ENCODE results near the gene UBTD2. TPM values are rescaled to one million over a fixed set of nuclear protein-coding genes. Genes with fewer than 3 reads are reported as not detected.
A peak's percentile ranks its signal among the peaks of the same experiment; 100 is the strongest.
"Not testable (repeated sequence)": the region's sequence is repeated elsewhere in the genome, so short reads cannot be mapped to it uniquely, and the experiment has no call there.

UBTD2 gene
- total RNA-seq, 2 donors from 2014 or later: 13.5 to 20.8 TPM

DNA sequence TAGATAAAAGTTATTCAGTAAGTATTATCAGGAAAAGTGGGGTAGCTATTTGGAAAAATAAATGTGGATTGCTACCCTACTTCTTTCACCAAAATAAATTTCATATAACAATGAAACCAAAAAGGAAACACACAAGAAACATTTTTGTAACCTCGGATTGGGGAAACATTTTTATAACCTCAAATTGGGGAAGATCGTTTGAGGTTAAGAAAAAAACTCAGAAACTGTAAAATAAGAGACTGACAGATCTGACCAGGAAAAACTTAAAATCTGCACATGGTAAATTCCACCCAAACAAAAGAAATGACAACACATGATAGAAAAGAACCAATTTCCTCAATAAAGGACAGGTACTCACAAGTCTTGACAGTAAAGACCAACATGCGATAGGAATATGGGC lies 76.1 kb downstream of the UBTD2 start:
- Histone ChIP-seq H3K27ac (no peak overlapping the region), H3K4me1 (no peaks in the 10 kb centered on the region), H3K27me3 (no peaks in the 10 kb centered on the region), H3K9me3 (no peaks in the 10 kb centered on the region), H3K4me3 (no peak overlapping the region), H3K36me3 (replicated peaks in 1 of 2; ENCODE audit: insufficient read depth in 1 of 2, low read depth in 2 of 2) (no peaks in the 10 kb centered on the region)
- ATAC-seq: no peak
- intact Hi-C loops (cut with DNase I): no loop called here
- DNase-seq: no peak
- no peak for TF ChIP-seq POLR2A (IDR thresholded peaks at IDR 0.05)
- TF ChIP-seq, protein P1, sequence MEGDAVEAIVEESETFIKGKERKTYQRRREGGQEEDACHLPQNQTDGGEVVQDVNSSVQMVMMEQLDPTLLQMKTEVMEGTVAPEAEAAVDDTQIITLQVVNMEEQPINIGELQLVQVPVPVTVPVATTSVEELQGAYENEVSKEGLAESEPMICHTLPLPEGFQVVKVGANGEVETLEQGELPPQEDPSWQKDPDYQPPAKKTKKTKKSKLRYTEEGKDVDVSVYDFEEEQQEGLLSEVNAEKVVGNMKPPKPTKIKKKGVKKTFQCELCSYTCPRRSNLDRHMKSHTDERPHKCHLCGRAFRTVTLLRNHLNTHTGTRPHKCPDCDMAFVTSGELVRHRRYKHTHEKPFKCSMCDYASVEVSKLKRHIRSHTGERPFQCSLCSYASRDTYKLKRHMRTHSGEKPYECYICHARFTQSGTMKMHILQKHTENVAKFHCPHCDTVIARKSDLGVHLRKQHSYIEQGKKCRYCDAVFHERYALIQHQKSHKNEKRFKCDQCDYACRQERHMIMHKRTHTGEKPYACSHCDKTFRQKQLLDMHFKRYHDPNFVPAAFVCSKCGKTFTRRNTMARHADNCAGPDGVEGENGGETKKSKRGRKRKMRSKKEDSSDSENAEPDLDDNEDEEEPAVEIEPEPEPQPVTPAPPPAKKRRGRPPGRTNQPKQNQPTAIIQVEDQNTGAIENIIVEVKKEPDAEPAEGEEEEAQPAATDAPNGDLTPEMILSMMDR (IDR thresholded peaks at IDR 0.05): no peak
- 64 to 65% methylated on average over 3 of the region's 3 CpGs for WGBS, 2 donors

DNA sequence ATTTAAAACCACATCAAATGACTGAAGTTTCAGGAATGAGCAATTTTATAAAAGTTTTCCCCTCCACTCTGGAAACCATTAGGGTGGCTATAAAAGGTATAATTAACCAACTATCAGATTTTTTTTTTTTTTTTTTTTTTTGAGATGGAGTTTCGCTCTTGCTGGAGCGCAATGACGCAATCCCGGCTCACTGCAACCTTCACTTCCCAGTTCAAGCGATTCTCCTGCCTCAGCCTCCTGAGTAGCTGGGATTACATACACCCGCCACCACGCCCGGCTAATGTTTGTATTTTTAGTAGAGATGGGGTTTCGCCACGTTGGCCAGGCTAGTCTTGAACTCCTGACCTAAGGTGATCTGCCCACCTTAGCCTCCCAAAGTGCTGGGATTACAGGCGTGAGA lies 77.6 kb downstream of the UBTD2 start:
- H3K4me1 ChIP-seq; H3K4me3 ChIP-seq; H3K9me3 ChIP-seq; H3K27ac ChIP-seq; H3K27me3 ChIP-seq; H3K36me3 ChIP-seq (replicated peaks in 1 of 2; ENCODE audit: insufficient read depth in 1 of 2, low read depth in 2 of 2); intact Hi-C loops (cut with DNase I); DNase-seq; ATAC-seq: not testable (repeated sequence)
- WGBS, 2 donors: 88 to 97% methylated on average over 11 of the region's 11 CpGs

DNA sequence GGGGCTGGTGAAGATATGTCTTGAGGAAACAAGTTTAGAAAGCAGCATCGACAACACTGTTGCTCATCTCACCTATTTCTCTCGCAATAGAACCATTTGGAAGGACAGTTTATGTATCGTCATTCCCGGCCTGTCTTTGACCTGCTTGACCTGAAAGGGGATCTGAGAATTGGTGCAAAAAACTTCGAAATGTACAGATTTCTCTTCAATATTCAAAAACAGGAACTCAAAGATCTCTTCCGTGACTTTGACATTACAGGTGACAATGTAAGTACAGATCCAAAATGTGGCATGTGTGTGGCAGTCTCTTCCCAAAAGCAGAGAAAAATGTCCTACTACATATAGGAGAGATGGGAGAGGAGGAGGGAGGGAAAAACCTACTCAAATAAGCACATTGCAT lies 83.1 kb downstream of the UBTD2 start:
- intact Hi-C loops (cut with DNase I): no loop called here
- TF ChIP-seq, protein P1 (IDR thresholded peaks at IDR 0.05): no peak
- no peak for TF ChIP-seq POLR2A (IDR thresholded peaks at IDR 0.05)
- Histone ChIP-seq H3K27me3 (no peaks in the 10 kb centered on the region), H3K9me3 (no peaks in the 10 kb centered on the region), H3K4me3 (no peak overlapping the region), H3K27ac (no peak overlapping the region), H3K4me1 (no peaks in the 10 kb centered on the region), H3K36me3 (replicated peaks in 1 of 2; ENCODE audit: insufficient read depth in 1 of 2, low read depth in 2 of 2) (no peaks in the 10 kb centered on the region)
- 79 to 82% methylated on average over 6 of the region's 6 CpGs for WGBS, 2 donors
- DNase-seq: no peak
- no peak for ATAC-seq

DNA sequence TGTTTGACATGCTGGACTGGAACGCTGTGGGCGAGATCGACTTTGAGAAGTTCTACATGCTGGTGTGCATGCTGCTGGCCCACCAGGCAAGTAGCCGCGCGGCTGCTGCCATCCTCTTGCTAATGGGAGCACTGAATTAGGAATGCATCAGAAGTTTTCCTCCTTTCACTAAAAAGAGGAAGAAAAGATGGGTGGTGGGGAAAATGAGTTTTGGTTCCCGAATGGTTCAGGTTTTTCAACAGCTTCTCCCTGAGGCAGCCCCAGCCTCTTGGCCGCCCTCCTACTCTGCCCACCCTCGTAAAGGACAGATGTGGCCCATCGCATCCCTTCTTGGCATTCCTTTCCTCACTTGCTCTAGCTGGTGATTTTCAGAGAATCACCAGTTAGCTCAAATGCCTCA lies 84.1 kb downstream of the UBTD2 start:
- Histone ChIP-seq H3K36me3 (replicated peaks in 1 of 2; ENCODE audit: insufficient read depth in 1 of 2, low read depth in 2 of 2) (no peaks in the 10 kb centered on the region), H3K27ac (no peak overlapping the region), H3K4me3 (no peak overlapping the region), H3K9me3 (no peaks in the 10 kb centered on the region), H3K27me3 (no peaks in the 10 kb centered on the region), H3K4me1 (no peaks in the 10 kb centered on the region)
- DNase-seq: no peak
- intact Hi-C loops (cut with DNase I): no loop called here
- 75 to 80% methylated on average over 10 of the region's 10 CpGs for WGBS, 2 donors
- TF ChIP-seq, protein P1 (IDR thresholded peaks at IDR 0.05): no peak
- TF ChIP-seq POLR2A (IDR thresholded peaks at IDR 0.05): no peak
- ATAC-seq: no peak

DNA sequence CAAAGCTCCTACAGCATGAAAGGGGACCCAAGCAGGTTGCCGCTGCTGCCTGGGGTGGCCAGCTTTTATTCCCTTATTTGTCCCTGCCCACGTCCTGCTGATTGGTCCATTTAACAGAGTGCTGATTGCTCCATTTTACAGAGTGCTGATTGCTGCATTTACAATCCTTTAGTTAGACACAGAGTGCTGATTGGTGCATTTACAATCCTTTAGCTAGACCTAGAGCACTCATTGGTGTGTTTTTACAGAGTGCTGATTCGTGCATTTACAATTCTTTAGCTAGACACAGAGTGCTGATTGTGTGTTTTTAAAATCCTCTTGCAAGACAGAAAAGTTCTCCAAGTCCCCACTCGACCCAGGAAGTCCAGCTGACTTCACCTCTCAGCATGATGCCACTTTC lies 85.8 kb downstream of the UBTD2 start:
- H3K27ac ChIP-seq; H3K9me3 ChIP-seq; DNase-seq; H3K4me3 ChIP-seq; intact Hi-C loops (cut with DNase I); H3K4me1 ChIP-seq; H3K27me3 ChIP-seq; ATAC-seq; H3K36me3 ChIP-seq (replicated peaks in 1 of 2; ENCODE audit: insufficient read depth in 1 of 2, low read depth in 2 of 2): not testable (repeated sequence)
- WGBS, 2 donors: 77 to 78% methylated on average over 4 of the region's 4 CpGs

DNA sequence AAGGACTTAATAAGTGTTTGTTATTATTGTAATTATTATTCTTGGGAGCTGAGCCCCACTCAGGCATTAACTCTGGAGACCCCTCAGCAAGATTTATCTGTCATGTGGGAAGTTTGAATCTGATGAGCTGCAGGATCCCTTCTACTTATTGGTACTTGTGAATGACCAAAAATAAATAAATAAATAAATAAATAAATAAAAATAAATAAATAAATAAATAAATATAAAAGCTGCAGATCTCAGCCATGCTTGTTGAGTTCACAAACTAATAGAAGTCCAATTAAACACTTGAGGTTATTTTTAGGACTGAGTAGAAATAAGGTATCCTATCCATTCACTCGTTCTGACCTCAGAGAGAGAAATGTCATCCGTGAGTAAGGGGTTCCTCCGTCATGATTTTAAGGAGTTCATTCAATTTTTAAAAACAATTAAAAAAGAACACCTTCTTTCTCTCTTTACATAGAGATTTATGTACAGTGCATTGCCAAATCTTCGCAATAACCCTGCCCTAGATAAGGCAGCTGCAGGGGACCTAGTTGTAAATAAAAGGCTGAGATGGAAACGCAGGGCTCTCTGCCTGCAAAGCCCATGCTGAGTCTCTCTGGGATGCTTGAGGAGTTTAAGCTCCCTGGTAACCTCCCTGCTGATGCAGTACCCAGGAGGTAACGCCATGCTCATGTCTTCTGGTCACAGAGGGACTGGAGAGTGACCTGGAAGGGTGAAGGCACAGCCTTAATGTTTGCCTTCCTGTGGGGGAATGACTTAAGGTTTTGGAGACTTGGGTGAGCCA lies 88.4 kb downstream of the UBTD2 start:
- intact Hi-C loops (cut with DNase I): no loop called here
- H3K4me3 ChIP-seq: no peak overlapping the region
- no peaks in the 10 kb centered on the region for H3K9me3 ChIP-seq
- H3K36me3 ChIP-seq (replicated peaks in 1 of 2; ENCODE audit: insufficient read depth in 1 of 2, low read depth in 2 of 2): no peaks in the 10 kb centered on the region
- no peak overlapping the region for H3K27ac ChIP-seq
- H3K27me3 ChIP-seq: no peaks in the 10 kb centered on the region
- DNase-seq (peak in 1 of 4 donors; percentile 3), ATAC-seq (no peak)
- no peaks in the 10 kb centered on the region for H3K4me1 ChIP-seq
- TF ChIP-seq, protein P1 (IDR thresholded peaks at IDR 0.05): no peak
- no peak for TF ChIP-seq POLR2A (IDR thresholded peaks at IDR 0.05)
- 57 to 59% methylated on average over 5 to 6 of the region's 6 CpGs for WGBS, 2 donors
